NK-92 (cell line): ENCODE measurements around the gene SPDYA.

Source experiments
- DNase-seq: peaks from one replicate; lab custom pipeline; 2025; ENCODE audit not compliant: unreplicated experiment; lab: John Stamatoyannopoulos, UW

The SPDYA gene

GRCh38 chr2:28824207-28824606, 13.6 kb downstream of the SPDYA start:
- no peak for DNase-seq

- DNase-seq = no peak
Measured at GRCh38 chr2:28824870-28825269, 14.2 kb downstream of the SPDYA start.

- DNase-seq = no peak
Measured at GRCh38 chr2:28828382-28828781, 17.7 kb downstream of the SPDYA start.

- DNase-seq = no peak
Measured at GRCh38 chr2:28833740-28834470, 23.3 kb downstream of the SPDYA start.

GRCh38 chr2:28835781-28836180, 25.1 kb downstream of the SPDYA start:
- no peak for DNase-seq

GRCh38 chr2:28838971-28839370, 28.3 kb downstream of the SPDYA start:
- no peak for DNase-seq

- no peak for DNase-seq
Measured at GRCh38 chr2:28842042-28842441, 31.4 kb downstream of the SPDYA start.

- no peak for DNase-seq
Measured at GRCh38 chr2:28855193-28855592, 44.6 kb downstream of the SPDYA start.

GRCh38 chr2:28855977-28856376, 45.3 kb downstream of the SPDYA start:
- DNase-seq = no peak

GRCh38 chr2:28868611-28869010, 58.0 kb downstream of the SPDYA start:
- DNase-seq = no peak

GRCh38 chr2:28869494-28870145, 59.0 kb downstream of the SPDYA start:
- DNase-seq = no peak

- peak; percentile 74 for DNase-seq
Measured at GRCh38 chr2:28870146-28870891, 59.7 kb downstream of the SPDYA start, which contains the start of gene TRMT61B. TRMT61B (minus strand) TSS chr2:28870309; CDS start chr2:28870277, 32 bp downstream.

- DNase-seq = no peak
Measured at GRCh38 chr2:28871620-28872019, 61.0 kb downstream of the SPDYA start.

- no peak for DNase-seq
Measured at GRCh38 chr2:28880193-28880592, 69.6 kb downstream of the SPDYA start.

GRCh38 chr2:28893488-28893887, 82.9 kb downstream of the SPDYA start:
- no peak for DNase-seq

- peak; percentile 74 for DNase-seq
Measured at GRCh38 chr2:28894470-28895188, 84.0 kb downstream of the SPDYA start, which contains the start of gene WDR43. WDR43 (plus strand) TSS chr2:28894667; CDS start chr2:28894699, 32 bp downstream.

GRCh38 chr2:28895189-28895893, 84.7 kb downstream of the SPDYA start:
- DNase-seq = no peak

GRCh38 chr2:28896906-28897305, 86.3 kb downstream of the SPDYA start:
- DNase-seq = no peak

GRCh38 chr2:28898048-28898447, 87.4 kb downstream of the SPDYA start:
- DNase-seq = no peak
